B cell (primary cell): ENCODE measurements around the gene PGAP3. TPM values are rescaled to one million over a fixed set of nuclear protein-coding genes. Genes with fewer than 3 reads are reported as not detected.

ENCODE experiments used
- ATAC-seq: fragments of 200-7000 bp; cut with Tn5 transposase; one replicate; pipeline ENCODE4 v1.10.0; 2021; ENCODE audit warnings: low read depth, mild to moderate bottlenecking, moderate number of reproducible peaks, moderate library complexity
- CTCF ChIA-PET: fragments of 350-600 bp; sonication (Branson Sonifier 250); formaldehyde crosslinking; loops from one replicate; lab custom pipeline; 2021; ENCODE audit warnings: antibody characterized with exemption, inconsistent platforms; lab: Charles Lee
- POLR2A ChIA-PET: fragments of 350-600 bp; sonication (Branson Sonifier 250); formaldehyde crosslinking; loops from one replicate; lab custom pipeline; 2021; ENCODE audit warnings: antibody characterized with exemption; lab: Charles Lee
- DNase-seq: peaks from one replicate; pipeline ENCODE4 v3.0.0; 2013
- H2AFZ ChIP-seq: 2 replicates; pipeline ENCODE4 v1.6.1; 2012; ENCODE audit warnings: mild to moderate bottlenecking, low read depth, low read length; ENCODE audit not compliant: insufficient read depth, poor library complexity, severe bottlenecking
- H3K27ac ChIP-seq, 2 donors: 1 replicate in 1 of 2; 2 replicates in 1 of 2; pipeline ENCODE4 v1.5.1; 2012 to 2013; ENCODE audit warnings: low read length in 2 of 2, mild to moderate bottlenecking in 2 of 2, moderate library complexity in 1 of 2
- H3K27me3 ChIP-seq, 4 experiments: fragments of 200-600 bp in 1 of 4; sonication (generic) in 1 of 4; replicated peaks in 1 of 4; 1 replicate in 2 of 4; 2 replicates in 2 of 4; pipeline versions ENCODE4 v1.6.1 to v1.7.0; 2013 to 2016; ENCODE audit warnings: low read length in 3 of 4, mild to moderate bottlenecking in 2 of 4, mixed read lengths in 1 of 4, moderate library complexity in 1 of 4; ENCODE audit not compliant: insufficient read depth in 4 of 4, control insufficient read depth in 3 of 4; ENCODE audit errors: control extremely low read depth in 1 of 4
- H3K36me3 ChIP-seq, 2 experiments: replicated peaks in 1 of 2; 1 replicate in 1 of 2; 2 replicates in 1 of 2; pipeline versions ENCODE4 v1.6.1 to v1.7.1; 2013; ENCODE audit warnings: low read length in 1 of 2; ENCODE audit not compliant: insufficient read depth in 2 of 2, control insufficient read depth in 1 of 2; ENCODE audit errors: control extremely low read depth in 1 of 2, extremely low read depth in 1 of 2
- H3K4me1 ChIP-seq, 2 donors: fragments of 200-600 bp in 1 of 2; sonication (generic) in 1 of 2; 1 replicate in 1 of 2; 2 replicates in 1 of 2; pipeline versions ENCODE4 v1.5.1 to v1.6.1; 2013 to 2017; ENCODE audit warnings: low read length in 2 of 2; ENCODE audit not compliant: control insufficient read depth in 2 of 2, insufficient read depth in 2 of 2
- H3K4me2 ChIP-seq: replicated peaks from 2 replicates; pipeline ENCODE3; 2012; ENCODE audit warnings: mild to moderate bottlenecking, low read depth, low read length; ENCODE audit not compliant: poor library complexity, severe bottlenecking
- H3K4me3 ChIP-seq, 5 experiments: fragments of 200-600 bp in 1 of 5; sonication (generic) in 1 of 5; 1 replicate in 3 of 5; 2 replicates in 2 of 5; pipeline versions ENCODE4 v1.5.1 to v1.7.0; 2011 to 2016; ENCODE audit warnings: low read length in 4 of 5, mild to moderate bottlenecking in 4 of 5, low read depth in 2 of 5, control low read depth in 1 of 5, moderate library complexity in 1 of 5; ENCODE audit not compliant: insufficient read depth in 1 of 5; ENCODE audit errors: control extremely low read depth in 1 of 5, extremely low read depth in 1 of 5
- H3K79me2 ChIP-seq: fragments of 200-600 bp; sonication (generic); one replicate; pipeline ENCODE4 v1.6.0; 2016; ENCODE audit warnings: low read length; ENCODE audit not compliant: control insufficient read depth, insufficient read depth
- H3K9ac ChIP-seq: fragments of 200-600 bp; sonication (generic); 2 replicates; pipeline ENCODE4 v1.6.1; 2017; ENCODE audit warnings: mild to moderate bottlenecking, low read length, moderate library complexity
- H3K9me3 ChIP-seq, 3 donors: one replicate each; pipeline versions ENCODE4 v1.6.1 to v1.7.1; 2013; ENCODE audit warnings: low read length in 2 of 3; ENCODE audit not compliant: control insufficient read depth in 2 of 3, insufficient read depth in 1 of 3; ENCODE audit errors: control extremely low read depth in 1 of 3
- H4K20me1 ChIP-seq: 2 replicates; pipeline ENCODE4 v1.6.0; 2012; ENCODE audit warnings: mild to moderate bottlenecking, low read length; ENCODE audit not compliant: insufficient read depth, control insufficient read depth, poor library complexity, severe bottlenecking
- H3K27ac Mint-ChIP-seq: one replicate; pipeline ENCODE4 v1.8.0; 2021; ENCODE audit warnings: mixed read lengths
- H3K27me3 Mint-ChIP-seq: one replicate; pipeline ENCODE4 v1.8.0; 2021; ENCODE audit warnings: mixed read lengths
- H3K4me1 Mint-ChIP-seq: one replicate; pipeline ENCODE4 v1.8.0; 2021; ENCODE audit warnings: mixed read lengths
- H3K4me3 Mint-ChIP-seq: one replicate; pipeline ENCODE4 v1.8.0; 2021; ENCODE audit warnings: mixed read lengths
- H3K9me3 Mint-ChIP-seq: one replicate; pipeline ENCODE4 v1.8.0; 2022; ENCODE audit warnings: mixed read lengths; ENCODE audit not compliant: insufficient read depth
- EZH2 ChIP-seq: IDR thresholded peaks from 2 replicates; pipeline ENCODE4 v1.6.1; 2012; ENCODE audit warnings: borderline replicate concordance, low read depth, mild to moderate bottlenecking, moderate library complexity, low read length; ENCODE audit not compliant: insufficient read depth, poor library complexity, severe bottlenecking
- WGBS: methylation state at CpG from one replicate; pipeline ENCODE4 v1.1.5; 2013; ENCODE audit warnings: missing lambda C conversion rate; ENCODE audit not compliant: insufficient coverage; 5-methylcytosine and 5-hydroxymethylcytosine counted together
- intact Hi-C: fragments of 100-400 bp; cut with micrococcal nuclease; formaldehyde crosslinking; loops from one replicate; pipeline ENCODE4 v1.10.0; 2022
- polyA plus RNA-seq: library from polyadenylated mRNA; depleted of rRNA; stranded (reverse); fragments of >200 nt; gene quantifications from 2 replicates; pipeline ENCODE4 v1.2.3, GENCODE V29; 2012
- total RNA-seq, 2 donors: library from RNA; stranded (reverse); fragments of 120-200 nt in 1 of 2; gene quantifications; 1 replicate in 1 of 2; 2 replicates in 1 of 2; pipeline versions ENCODE4 v1.2.3 to v1.2.4, GENCODE V29; 2013 to 2022
- TF ChIP-seq, protein P1 (sequence below): fragments of 200-600 bp; IDR thresholded peaks from one replicate; pipeline ENCODE4 v1.8.0; 2022; ENCODE audit warnings: antibody characterized with exemption, mild to moderate bottlenecking

Gene PGAP3
- total and polyA plus RNA-seq, 2 donors (not counting 1 experiment from before 2014, with no cell fraction given): 27.4 to 34.3 TPM

DNA sequence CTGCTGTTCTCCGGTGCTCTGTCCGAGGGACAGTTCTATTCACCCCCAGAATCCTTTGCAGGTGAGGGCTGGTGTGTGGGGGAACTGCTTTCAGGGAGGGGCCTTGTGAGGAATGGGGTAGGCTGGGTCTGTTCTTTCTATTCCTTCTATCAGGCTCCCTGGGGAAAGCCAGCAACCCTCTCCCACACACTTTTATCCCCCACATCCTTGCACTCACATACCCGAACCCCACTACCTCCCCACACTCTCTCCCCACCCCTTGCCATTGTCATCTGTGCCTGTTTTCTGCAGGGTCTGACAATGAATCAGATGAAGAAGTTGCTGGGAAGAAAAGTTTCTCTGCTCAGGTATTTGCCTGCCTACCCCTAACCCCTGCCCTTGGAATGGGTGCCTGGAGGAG, 29.1 kb downstream of the PGAP3 start:
- Histone ChIP-seq H2AFZ (no peak overlapping the region), H3K9me3 (no peaks in the 10 kb centered on the region), H4K20me1 (peaks cover 12% of the 10 kb centered on the region), H3K4me1 (peaks cover 34 to 55% of the 10 kb centered on the region in 2 donors), H3K9ac (no peak overlapping the region), H3K79me2 (peaks cover 30% of the 10 kb centered on the region), H3K4me3 (no peak overlapping the region), H3K4me2 (peak overlapping the region; percentile 58), H3K27ac (peak overlapping the region; percentile 81), H3K36me3 (peaks cover 0 to 45% of the 10 kb centered on the region in 2 experiments), H3K27me3 (no peaks in the 10 kb centered on the region)
- intact Hi-C loops: no loop called here
- no peak for TF ChIP-seq EZH2
- TF ChIP-seq, protein P1, sequence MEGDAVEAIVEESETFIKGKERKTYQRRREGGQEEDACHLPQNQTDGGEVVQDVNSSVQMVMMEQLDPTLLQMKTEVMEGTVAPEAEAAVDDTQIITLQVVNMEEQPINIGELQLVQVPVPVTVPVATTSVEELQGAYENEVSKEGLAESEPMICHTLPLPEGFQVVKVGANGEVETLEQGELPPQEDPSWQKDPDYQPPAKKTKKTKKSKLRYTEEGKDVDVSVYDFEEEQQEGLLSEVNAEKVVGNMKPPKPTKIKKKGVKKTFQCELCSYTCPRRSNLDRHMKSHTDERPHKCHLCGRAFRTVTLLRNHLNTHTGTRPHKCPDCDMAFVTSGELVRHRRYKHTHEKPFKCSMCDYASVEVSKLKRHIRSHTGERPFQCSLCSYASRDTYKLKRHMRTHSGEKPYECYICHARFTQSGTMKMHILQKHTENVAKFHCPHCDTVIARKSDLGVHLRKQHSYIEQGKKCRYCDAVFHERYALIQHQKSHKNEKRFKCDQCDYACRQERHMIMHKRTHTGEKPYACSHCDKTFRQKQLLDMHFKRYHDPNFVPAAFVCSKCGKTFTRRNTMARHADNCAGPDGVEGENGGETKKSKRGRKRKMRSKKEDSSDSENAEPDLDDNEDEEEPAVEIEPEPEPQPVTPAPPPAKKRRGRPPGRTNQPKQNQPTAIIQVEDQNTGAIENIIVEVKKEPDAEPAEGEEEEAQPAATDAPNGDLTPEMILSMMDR: no peak
- ATAC-seq (no peak), DNase-seq (no peak)
- POLR2A ChIA-PET: no interaction called here
- Mint-ChIP-seq H3K4me1 (peaks cover 45% of the 10 kb centered on the region), H3K9me3 (no peaks in the 10 kb centered on the region), H3K27ac (peak overlapping the region; percentile 96), H3K4me3 (peak overlapping the region; percentile 67), H3K27me3 (no peaks in the 10 kb centered on the region)
- CTCF ChIA-PET: interaction anchor here (1.2 kb wide), 1 partner anchor 37 kb away, joined by 4 read pairs; no protein-coding TSS in a partner anchor
- no CpG with 5 or more reads among the region's 3 CpGs for WGBS

DNA sequence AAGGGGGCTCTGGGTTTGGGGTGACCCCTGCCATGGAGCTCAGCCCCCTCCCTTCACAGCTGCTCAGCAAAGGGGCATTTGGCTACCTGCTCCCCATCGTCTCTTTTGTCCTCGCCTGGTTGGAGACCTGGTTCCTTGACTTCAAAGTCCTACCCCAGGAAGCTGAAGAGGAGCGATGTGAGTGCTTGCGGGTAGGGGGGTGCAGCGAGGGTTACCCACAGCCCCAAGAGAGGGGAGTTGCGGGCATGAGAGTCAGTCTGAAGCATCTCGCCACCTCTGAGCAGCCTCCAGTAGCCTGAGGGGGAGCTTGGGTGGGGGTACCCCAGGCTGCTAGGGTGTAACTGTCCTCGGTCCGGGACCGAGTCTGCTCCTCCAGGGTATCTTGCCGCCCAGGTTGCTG, 29.5 kb downstream of the PGAP3 start:
- H3K9ac ChIP-seq: no peak overlapping the region
- no peak for DNase-seq
- H4K20me1 ChIP-seq: peaks cover 16% of the 10 kb centered on the region
- H2AFZ ChIP-seq: no peak overlapping the region
- no peaks in the 10 kb centered on the region for H3K9me3 ChIP-seq
- ChIA-PET POLR2A (no interaction called here), CTCF (interaction anchor here (1.2 to 1.5 kb wide), 2 partner anchors 12 to 37 kb away, joined by 3 to 4 read pairs; no protein-coding TSS in a partner anchor)
- no peak overlapping the region for H3K4me3 ChIP-seq
- TF ChIP-seq EZH2: no peak
- TF ChIP-seq, protein P1: no peak
- Mint-ChIP-seq H3K4me1 (peaks cover 47% of the 10 kb centered on the region), H3K9me3 (no peaks in the 10 kb centered on the region), H3K27me3 (no peaks in the 10 kb centered on the region), H3K4me3 (no peak overlapping the region), H3K27ac (peak overlapping the region; percentile 96)
- no peak for ATAC-seq
- H3K27ac ChIP-seq: peak overlapping the region; percentile 32 to 81
- H3K27me3 ChIP-seq: no peaks in the 10 kb centered on the region
- H3K79me2 ChIP-seq: peaks cover 34% of the 10 kb centered on the region
- intact Hi-C loops: no loop called here
- 50% methylated on average over 9 of the region's 11 CpGs for WGBS
- peak overlapping the region; percentile 58 for H3K4me2 ChIP-seq
- peaks cover 0 to 49% of the 10 kb centered on the region in 2 experiments for H3K36me3 ChIP-seq
- H3K4me1 ChIP-seq: peaks cover 34 to 58% of the 10 kb centered on the region in 2 donors
